ENCODE results near the gene GPS1.
A peak's percentile ranks its signal among the peaks of the same experiment; 100 is the strongest.
"Not testable (repeated sequence)": the region's sequence is repeated elsewhere in the genome, so short reads cannot be mapped to it uniquely, and the experiment has no call there.

Gene GPS1

DNA sequence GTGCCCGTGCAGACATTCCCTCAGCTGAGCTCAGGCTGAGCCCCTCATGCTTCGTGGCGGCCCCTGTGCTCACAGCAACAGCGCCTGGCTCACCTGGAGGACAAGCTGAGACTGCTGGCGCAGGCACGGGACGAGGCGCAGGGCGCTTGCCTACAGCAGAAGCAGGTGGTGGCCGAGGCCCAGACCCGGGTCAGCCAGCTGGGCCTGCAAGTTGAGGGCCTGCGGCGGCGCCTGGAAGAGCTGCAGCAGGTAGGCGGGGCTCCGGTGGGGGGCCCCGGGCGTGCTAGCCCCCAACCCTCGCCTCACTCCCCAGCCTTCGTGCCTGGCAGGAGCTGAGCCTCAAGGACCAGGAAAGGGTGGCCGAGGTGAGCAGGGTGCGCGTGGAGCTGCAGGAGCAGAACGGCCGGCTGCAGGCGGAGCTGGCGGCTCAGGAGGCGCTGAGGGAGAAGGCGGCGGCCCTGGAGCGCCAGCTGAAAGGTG is 21.7 kb upstream of the GPS1 start:
- no peak for FAIRE-seq

DNA sequence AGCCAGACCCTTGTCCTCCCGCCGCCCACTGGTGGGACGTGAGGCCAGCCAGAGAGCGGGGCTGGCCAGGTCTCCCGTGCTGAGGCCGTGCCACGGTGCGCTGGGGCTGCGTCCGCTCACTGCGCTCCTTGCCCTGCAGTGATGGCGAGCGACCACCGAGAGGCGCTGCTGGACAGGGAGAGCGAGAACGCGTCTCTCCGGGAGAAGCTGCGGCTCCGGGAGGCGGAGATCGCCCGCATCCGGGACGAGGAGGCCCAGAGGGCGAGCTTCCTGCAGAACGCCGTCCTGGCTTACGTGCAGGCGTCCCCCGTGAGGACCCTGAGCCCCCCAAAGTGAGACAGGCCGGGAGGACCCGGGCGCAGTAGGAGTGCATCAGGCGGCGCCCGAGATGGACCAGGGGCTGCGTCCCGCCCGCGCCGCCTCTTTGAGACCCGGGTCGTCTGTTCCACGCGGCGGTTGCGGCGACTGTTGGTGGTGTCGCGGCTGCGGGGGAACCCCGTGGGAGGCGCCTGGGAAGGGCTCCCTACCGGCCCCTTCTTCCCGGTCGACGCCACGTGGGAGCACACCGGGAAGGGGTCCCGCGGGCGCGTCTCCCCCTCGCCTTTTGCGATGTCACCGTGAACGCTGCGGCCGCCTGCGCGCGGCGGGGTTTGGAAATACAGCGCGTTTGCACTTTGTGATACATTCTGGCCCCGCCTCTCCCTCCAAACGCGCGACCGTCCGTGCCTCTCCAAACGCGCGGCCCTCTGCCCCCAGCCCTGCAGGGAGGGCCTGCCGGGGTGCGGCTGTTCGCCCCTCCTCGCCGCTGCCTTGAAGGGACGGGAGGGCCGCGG is 21.0 kb upstream of the GPS1 start:
- FAIRE-seq = no peak

DNA sequence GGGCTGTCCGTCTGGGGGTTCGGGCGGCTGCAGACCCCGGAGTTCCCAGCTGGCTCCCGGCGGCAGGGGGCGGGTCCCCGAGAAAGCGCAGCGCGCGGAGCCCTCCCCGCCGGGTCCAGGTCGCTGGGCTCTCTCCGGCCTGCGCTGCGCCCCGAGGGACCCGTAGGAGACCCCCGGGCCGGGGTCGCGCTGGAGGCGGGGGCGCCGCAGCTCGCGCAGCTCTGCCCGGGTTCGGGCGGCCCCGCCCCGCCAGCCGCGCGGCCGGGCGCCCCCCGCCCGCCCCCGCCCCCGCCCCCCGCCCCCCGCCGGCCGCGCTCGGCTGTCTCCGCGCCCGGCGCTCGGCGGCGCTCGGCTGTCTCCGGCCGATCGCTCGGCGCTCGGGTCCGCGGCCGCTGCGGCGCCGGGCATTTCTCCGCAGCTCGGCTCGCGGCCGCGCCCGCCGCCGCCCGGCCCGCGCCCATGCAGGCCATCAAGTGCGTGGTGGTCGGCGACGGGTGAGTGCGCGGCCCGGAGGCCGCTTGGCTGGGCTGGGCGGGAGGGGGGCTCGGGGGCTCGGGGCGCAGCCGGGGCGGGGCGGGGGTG is 20.3 kb upstream of the GPS1 start, which contains the start of gene RAC3:
Gene RAC3 (plus strand): TSS at position 376 of the 582 bp plus-strand sequence. CDS start 84 bp downstream, at position 460.
- FAIRE-seq = no peak

DNA sequence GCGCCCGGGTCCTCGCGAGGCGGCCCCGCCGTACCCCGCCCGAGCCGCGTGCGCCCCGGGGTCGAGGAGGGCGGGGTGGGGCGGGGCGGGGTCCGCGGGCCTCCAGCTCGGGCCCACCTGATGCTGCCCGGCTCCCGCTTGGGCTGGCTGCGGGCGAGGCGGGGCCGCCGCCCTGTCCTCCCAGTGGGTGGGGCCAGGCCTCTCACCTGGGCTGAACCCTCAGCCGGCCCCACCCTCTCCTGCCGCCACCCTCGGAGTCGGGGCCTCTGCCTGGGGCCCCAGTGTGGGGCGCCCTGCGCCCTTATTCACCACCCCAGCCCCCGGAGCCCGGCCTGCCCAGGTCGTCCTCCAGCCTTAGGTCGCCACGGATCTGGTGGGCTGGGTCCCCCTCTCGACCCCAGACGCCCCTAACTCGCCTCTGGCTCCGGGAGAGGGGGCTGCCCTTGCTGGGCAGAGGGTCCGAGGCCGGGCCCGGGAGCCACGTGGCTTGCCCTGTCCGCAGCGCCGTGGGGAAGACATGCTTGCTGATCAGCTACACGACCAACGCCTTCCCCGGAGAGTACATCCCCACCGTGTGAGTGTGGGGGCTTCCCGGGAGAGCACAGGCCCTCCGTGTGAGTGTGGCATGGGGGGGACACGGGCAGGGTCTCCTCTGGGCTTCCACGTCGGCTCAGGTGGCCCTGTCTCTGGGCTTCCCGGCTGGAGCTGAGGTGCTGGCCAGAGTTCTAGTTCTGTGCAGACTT is 19.6 kb upstream of the GPS1 start:
- FAIRE-seq = no peak

DNA sequence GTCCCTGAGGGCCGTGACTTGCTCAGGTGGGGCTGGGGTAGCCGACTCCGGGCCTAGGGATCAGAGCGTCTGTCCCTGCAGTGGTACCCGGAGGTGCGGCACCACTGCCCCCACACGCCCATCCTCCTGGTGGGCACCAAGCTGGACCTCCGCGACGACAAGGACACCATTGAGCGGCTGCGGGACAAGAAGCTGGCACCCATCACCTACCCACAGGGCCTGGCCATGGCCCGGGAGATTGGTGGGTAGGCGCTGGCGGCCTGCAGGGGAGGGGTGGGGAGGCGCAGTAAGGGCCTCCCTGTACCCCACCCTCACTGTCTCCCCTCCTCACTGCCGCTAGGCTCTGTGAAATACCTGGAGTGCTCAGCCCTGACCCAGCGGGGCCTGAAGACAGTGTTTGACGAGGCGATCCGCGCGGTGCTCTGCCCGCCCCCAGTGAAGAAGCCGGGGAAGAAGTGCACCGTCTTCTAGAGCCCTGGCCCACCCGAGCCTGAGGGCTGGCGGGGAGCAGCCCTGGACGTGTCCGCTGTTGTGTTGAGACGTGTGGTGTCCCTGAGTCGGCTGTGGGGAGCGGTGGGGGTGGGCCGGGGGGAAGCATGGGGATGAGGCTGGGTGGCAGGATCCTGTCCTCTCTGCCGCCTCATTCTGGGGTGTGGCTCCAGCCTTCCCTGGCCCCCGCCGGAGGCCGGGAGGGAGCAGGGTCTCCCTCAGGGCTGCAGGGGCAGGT is 18.2 kb upstream of the GPS1 start:
- no peak for FAIRE-seq

DNA sequence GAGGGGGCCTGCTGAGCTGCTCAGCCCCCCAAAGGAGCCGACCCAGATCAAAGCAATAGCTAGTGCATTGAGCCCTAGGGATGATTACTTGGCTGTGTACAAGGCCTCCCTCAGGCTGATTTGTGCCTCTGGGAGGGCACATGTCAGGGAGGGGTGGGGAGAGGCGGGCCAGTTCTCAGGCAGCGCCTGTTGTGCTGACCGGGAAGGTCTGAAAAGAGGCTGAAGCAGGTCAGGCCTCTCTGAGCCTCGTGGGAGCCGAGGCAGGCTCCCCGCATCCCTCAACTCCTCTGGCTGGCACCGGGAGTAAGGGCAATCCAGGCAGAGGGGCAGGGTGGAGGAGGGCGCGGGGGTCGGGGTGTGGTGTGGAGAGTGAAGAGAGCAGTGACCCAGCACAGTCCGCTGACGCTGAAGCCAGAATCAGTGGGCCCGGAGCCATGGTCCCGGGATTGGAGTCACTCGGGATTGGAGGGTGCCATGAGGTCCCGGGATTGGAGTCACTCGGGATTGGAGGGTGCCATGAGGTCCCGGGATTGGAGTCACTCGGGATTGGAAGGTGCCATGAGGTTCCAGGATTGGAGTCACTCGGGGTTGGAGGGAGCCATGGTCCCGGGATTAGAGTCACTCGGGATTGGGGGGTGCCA is 17.2 kb upstream of the GPS1 start:
- FAIRE-seq = no peak

DNA sequence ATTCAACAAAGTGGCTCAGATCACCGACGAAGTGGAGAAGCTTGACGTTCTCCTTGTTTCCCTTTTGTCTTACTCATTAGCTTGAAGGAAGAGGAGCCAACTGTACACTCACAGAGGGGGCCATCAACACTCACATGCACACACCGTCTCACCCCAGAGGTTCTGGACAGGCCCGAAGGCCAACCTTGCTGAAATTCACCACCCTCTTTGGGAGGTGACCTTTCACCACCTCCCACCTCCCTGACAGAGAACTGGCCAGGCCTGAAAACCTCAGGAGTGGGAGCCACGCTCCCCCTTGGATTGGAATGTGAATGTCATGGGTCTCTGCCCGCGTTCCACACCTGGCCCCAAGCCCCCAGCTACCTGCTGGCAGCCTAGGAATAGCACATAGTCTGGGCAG is 16.2 kb upstream of the GPS1 start:
- FAIRE-seq = no peak

DNA sequence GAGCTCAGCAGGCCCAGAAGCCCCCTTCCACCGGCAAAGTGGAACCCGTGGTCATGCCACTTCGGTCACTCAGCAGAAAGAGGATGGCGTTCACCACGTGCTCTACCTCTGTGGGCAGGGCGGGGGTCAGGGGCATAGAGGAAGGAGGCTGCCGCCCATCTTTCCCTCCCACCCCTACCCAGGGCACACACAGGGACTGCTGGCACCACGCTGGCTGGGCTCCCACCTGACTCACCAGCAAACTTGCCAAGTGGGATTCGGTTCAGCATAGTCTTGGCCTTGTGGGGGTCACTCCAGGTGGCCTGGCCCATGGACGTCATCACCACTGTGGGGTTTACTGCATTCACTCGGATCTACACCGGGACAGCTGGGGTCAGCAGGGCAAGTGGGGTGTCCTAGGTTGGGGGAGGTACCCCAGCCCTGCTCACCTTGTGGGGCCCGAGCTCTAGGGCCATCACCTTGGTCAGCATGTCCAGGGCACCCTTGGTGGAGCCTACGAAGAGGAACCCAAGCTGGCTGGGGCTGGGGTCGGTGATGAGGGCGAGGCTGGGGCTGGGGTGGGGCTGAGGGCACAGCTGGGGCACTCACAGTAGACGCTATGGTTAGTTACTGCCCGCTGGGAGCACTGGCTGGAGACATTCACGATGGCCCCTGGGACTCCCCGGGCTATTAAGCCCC is 15.6 kb upstream of the GPS1 start:
- FAIRE-seq = no peak

DNA sequence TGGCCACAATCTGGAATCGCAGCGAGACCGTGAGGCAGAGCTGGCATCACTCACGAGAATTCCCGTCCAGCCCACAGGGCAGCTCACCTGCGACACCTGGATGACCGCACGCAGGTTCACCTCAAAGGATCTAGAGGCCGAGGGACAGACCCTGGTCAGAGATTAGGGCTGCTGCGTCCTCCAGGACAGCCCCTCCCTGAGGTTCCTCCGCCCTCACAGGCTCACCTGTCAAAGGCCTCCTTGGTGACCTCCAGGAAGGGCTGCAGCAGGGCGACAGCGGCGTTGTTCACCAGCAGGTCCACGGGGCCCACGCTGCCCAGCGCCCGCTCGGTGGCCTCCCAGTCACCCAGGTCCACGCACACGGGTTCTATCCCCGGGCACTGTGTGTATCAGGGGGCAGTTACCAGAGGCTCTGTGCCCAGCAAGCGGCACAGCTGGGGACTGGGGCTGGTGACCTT is 15.0 kb upstream of the GPS1 start:
- FAIRE-seq = no peak

DNA sequence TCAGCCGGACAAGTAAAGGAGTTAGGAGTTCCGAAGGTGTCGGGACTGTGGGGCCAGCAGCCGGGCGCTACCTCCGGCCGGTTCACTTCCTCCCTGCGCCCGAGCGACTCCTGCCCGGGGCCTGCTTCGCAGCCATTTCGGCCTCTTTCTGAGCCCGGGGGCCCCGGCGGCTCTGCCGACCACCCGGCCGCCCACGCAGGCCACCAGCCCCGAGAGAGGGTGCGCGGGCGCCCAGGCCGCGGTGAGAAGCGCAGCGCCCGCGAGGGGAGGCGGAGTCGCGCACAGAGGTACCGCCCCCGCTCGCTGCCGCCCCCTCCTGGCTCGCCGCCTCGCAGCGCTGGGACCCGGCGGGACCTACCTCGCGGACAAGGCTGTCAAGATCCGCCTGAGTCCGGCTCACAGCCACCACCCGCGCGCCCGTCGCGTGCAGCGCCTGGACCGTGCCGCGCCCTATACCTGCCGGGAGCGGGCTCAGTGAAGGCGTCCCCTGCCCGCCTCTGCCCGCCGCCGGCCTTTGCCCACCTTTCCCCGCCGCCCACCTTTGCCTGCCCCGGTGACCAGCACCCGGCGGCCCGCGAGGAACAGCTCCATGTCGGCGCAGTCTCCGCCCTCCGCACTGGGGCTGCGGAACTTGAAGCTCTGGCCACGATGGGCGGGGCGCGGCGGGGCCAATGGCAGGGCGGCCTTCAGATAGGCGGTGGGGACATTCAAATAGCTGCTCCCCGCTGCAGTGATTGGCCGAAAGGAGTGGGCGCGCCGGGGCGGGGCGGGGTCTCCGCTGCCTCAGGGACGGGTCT is 14.4 kb upstream of the GPS1 start, which contains the start of gene DCXR:
Gene DCXR (minus strand): TSS at position 606 of the 797 bp plus-strand sequence. CDS start 15 bp downstream, at position 591.
- peak; percentile 95 for FAIRE-seq

DNA sequence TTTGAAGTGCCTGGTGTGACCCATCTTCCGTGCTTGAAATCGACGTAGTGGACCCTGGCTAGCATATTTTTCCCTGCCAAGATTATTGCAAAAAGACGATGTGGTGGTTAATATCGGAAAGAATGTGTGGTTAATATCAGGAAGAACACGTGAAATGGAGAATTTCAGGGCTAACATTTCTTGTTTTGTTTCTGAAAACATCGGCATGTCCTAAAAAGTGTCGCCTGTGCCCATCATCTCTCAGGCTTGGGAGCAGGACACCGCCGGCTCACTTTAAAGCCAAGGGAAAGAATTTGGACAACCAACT is 13.9 kb upstream of the GPS1 start:
- no peak for FAIRE-seq

DNA sequence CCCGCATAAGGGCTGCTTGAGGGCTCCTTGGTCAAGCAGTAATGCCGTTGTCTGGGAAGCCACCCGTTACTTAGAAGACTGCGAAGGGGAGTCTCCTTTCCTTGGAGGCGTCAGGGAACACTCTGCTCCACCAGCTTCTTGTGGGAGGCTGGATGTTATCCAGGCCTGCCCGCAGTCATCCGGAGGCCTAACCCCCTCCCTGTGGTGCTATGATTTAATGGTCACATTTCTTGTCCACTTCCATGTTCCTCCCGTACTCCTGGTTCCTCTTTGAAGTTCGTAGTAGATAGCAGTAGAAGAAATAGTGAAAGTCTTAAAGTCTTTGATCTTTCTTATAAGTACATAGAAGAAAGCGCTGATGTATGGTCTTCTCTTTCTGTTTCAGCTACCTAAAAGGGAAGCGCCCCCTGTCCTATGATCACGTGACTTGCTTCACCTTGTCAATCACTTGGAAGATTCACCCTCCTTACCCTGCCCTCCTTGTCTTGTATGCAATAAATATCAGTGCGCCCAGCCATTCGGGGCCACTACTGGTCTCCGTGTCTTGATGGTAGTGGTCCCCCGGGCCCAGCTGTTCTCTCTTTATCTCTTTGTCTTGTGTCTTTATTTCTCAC is 12.8 kb upstream of the GPS1 start:
- not testable (repeated sequence) for FAIRE-seq

DNA sequence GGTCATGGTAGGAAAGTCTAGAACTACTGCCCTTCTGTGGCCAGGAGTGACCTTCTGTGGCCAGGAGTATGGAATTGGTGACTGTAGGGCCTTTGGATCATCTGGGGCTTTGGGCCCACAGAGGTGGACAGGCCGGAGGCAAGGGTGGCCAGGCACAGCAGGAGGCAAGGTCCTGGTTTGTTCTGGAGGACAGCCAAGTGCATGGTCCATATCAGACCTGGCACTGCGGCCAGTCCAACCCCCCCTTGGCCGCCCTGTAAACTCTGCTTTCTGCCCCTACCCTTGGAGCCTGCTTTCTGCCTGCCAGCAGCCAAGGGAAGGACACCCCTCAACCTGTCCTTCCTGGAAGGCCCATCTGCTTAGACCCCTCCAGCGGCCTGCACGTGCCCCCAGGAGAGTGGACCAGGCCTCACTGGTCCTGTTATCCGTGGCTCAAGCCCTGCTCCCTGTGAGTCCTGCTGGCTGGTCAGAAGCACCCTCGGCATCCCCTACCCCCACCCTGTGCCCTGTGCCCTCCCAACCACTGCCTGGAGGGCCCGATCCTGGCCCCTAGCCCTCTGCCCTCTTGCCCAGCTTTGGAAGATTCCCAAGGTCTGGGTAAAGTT is 11.9 kb upstream of the GPS1 start:
- no peak for FAIRE-seq

DNA sequence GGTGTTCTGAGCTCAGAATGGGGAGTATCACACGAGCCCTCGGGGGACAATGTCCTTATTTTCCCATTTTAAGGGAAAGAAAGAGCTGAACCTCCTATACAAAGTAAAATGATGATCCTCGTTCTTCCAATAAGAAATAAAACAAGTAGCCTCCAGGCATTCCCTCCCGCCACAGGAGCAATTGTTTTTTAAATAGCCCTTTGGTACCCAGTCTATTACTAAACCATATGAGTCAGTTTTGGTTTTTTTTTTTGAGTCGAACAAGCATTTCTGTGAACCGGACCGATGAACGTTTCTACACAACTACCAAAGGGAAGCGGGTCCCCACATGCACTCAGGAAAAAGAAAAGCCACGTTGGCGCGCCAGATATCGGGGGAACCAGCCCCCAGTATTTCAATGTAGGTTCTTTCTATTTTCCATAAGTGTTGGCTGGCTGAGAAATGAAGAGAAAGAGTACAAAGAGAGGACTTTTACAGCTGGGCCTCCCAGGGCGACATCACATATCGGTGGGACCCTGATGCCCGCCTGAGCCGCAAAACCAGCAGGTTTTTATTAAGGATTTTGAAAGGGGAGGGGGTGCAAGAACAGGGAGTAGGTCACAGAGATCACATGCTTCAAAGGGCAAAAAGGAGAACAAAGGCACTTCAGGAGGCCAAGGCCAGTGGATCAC is 10.4 kb upstream of the GPS1 start:
- FAIRE-seq = no peak

DNA sequence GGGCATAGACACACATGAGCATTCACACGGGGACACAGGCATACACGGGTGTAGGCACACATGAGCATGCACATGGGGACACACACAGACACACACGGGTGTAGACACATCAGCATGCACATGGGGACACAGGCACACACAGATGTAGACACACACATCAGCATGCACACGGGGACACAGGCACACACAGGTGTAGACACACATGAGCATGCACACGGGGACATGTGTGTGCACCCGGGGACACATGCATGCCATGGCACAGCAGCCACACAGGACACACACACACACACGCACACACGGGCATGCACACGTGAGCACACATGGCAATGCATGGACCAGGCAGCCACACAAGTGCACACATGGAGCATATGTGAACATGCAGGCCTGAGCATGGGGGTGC is 9.0 kb upstream of the GPS1 start:
- no peak for FAIRE-seq

DNA sequence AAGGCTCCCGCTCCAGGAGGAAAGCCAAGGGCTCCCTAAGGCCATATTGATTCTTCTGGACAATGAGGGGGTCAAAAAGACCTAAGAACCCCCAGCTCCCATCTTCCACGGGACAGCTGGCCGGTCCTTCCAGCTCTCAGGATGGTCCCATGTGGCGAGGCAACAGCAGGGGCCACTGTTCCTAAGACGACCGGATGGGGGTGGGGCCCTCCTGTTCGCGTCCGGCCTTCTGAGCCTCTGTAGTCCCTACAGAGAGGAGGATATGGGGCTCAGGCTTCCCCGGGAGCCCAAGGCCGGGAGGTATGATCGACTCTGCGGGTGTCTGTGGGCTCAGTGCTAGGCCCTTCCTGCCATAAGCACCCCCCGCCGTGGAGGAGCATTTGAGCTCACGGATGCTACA is 8.2 kb upstream of the GPS1 start:
- FAIRE-seq = no peak

DNA sequence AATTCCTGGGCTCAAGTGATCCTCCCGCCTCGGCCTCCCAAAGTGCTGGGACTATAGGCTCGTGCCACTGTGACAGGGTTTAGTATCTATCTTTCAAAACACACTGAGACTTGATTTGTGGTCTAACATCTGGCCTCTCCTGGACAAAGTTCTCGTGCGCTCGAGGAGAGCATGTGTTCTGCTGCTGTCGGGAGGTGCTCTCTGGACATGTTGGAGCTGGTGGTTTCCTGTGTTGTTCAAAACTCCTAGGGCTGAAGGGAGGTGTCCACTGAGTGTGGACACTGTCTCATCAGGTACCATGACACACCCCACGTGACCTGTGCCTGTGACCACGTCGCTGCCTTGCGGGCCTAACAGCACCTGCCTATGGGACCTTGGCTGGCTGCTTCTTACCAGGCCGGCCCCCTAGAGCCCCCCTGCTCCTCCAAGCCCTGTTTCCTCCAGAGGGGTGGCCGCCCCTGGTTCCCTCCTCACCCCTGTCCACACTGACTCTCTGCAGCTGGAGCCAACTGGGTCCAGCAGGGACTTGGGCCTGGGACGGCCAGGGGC is 5.7 kb upstream of the GPS1 start:
- no peak for FAIRE-seq

DNA sequence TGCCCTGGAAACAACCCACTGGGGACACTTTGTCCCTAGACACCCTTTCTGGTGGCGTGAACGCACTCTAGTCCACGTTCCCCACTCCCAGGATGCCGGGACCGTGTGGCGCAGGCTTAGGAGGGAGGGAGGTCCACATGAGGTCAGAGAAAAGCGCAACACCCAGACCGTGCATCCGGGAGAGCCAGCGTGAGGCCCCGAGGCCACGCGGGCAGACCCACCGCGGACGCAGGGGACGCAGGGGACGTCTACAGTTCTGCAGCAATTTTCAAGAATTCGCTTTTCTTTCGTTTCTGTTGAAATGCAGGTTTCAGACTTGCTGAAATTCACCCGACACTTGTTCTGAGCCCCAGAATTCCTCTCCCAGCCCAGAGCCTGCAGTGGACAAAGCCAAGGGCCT is 4.8 kb upstream of the GPS1 start:
- no peak for FAIRE-seq

DNA sequence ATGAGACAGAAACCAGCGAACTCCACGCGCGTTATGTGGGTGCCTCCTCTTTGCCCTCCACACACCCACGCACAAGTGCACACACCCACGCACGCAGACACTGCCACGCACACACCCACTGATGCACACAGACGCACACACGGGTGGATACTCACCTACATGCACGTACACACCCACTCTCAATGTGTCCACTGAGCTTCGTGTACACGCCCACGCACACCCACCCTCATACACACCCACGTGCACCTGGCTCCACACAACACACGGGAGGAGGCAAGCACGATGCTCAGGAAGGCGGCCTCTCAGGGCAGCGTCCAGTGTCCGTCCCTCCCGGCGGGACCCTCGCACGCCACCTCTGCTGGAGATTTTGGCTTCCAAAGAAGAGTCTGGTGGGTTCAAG is 4.3 kb upstream of the GPS1 start:
- no peak for FAIRE-seq
